Bronchial epithelial cell (primary cell): Measurements from ENCODE around the gene TNNT2. TPM values are rescaled to one million over a fixed set of nuclear protein-coding genes. Genes with fewer than 3 reads are reported as not detected.

ENCODE experiments used
- DNase-seq: peaks from one replicate; pipeline ENCODE4 v3.0.0-alpha.2; 2010; ENCODE audit warnings: low read depth
- FAIRE-seq: peaks from 2 replicates; lab custom pipeline; 2011; peaks lifted over from hg19 to GRCh38; lab: Jason Lieb, UNC
- H3K27me3 ChIP-seq: 2 replicates; pipeline ENCODE4 v1.5.1; 2011; ENCODE audit warnings: low read length; ENCODE audit not compliant: control insufficient read depth, insufficient read depth
- H3K36me3 ChIP-seq: 2 replicates; pipeline ENCODE4 v1.5.1; 2011; ENCODE audit warnings: low read length; ENCODE audit not compliant: control insufficient read depth, insufficient read depth
- H3K4me3 ChIP-seq: 2 replicates; pipeline ENCODE4 v1.5.1; 2011; ENCODE audit warnings: mild to moderate bottlenecking, low read depth, low read length, control low read depth
- total RNA-seq: library from RNA; depleted of rRNA; stranded (reverse); fragments of >200 nt; gene quantifications from 2 replicates; pipeline ENCODE4 v1.2.1, GENCODE V29; 2014
- TF ChIP-seq, protein P1 (sequence below): IDR thresholded peaks from 2 replicates; pipeline ENCODE4 v1.5.1; 2011; ENCODE audit warnings: mild to moderate bottlenecking, moderate library complexity, low read length, control low read depth, inconsistent platforms; ENCODE audit not compliant: insufficient read depth, severe bottlenecking

The TNNT2 gene
- 0.26 and 2.0 TPM in 2 replicates for total RNA-seq

DNA sequence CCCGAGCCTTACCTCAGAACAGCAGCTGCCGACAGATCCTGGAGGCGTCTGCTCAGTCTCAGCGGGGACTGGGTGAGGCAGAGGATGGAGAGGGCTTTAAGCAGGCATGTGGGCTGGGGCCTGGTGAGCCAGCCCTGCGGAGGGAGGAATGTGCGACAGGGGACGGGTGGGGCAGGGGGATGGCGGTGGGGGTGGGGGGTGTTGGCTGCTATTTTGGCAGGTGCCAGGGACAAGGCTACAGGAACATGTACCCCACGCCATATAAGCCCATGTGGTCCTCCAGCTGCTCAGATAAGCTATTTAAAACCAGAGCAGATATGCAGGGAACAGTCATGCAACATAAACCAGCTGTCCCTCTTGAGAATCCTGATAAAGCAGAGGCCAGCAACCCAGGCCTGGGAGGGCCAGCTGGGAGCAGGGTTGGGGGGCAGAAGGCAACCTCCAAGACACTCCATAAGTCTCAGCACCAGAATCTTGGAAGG is at the start of gene TNNT2:
Gene TNNT2 (minus strand): TSS at position 70 of the 482 bp plus-strand sequence. CDS start 4,426 bp downstream, outside the sequence.
- H3K27me3 ChIP-seq: peaks cover 16% of the 10 kb centered on the region
- FAIRE-seq (no peak), DNase-seq (no peak)
- no peak within 1 kb of the TSS for H3K4me3 ChIP-seq
- TF ChIP-seq, protein P1, sequence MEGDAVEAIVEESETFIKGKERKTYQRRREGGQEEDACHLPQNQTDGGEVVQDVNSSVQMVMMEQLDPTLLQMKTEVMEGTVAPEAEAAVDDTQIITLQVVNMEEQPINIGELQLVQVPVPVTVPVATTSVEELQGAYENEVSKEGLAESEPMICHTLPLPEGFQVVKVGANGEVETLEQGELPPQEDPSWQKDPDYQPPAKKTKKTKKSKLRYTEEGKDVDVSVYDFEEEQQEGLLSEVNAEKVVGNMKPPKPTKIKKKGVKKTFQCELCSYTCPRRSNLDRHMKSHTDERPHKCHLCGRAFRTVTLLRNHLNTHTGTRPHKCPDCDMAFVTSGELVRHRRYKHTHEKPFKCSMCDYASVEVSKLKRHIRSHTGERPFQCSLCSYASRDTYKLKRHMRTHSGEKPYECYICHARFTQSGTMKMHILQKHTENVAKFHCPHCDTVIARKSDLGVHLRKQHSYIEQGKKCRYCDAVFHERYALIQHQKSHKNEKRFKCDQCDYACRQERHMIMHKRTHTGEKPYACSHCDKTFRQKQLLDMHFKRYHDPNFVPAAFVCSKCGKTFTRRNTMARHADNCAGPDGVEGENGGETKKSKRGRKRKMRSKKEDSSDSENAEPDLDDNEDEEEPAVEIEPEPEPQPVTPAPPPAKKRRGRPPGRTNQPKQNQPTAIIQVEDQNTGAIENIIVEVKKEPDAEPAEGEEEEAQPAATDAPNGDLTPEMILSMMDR: no peak
- peaks cover 4% of the 10 kb centered on the region for H3K36me3 ChIP-seq

DNA sequence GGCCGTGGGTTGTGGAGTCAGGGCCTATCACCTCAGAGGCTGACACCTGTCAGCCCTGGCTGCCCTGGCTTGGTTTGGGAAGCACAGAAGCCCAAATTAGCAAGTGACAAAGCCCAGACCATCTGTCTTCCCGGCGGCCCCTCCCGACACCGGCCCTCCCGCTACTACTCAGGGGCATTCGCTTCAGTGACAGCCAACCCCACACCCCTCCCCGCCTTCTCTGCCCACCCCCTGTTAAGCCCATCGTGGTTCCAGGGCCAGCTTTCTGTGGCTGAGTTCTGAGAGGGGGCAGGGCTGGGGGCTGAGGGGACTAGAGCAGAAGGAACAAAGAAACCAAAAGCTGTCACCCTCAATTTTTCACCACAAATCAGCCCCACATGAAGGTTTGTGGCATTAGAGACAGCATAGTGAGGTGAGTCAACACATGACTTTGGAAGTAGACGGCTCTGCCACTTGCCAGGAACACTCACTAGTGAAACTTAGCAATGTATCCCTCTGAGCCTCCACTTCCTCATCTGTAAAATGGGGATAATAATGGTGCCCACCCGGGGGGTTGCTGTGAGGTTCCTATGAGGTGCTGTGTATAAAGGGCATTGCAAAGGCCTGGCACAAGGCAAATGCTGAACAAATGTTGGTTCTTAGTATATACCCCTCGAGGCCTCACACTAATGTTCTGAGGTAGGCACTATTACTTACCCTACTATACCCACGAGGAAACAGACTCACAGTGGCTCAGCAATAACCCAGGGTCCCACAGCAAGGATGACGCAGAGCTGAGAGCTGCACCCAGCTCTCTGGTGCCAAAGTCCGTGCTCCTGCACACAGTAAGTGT is 49.2 kb upstream of the TNNT2 start:
- FAIRE-seq (no peak), DNase-seq (no peak)
- Histone ChIP-seq H3K4me3 (no peak overlapping the region), H3K27me3 (no peaks in the 10 kb centered on the region), H3K36me3 (no peaks in the 10 kb centered on the region)
- TF ChIP-seq, protein P1: no peak

DNA sequence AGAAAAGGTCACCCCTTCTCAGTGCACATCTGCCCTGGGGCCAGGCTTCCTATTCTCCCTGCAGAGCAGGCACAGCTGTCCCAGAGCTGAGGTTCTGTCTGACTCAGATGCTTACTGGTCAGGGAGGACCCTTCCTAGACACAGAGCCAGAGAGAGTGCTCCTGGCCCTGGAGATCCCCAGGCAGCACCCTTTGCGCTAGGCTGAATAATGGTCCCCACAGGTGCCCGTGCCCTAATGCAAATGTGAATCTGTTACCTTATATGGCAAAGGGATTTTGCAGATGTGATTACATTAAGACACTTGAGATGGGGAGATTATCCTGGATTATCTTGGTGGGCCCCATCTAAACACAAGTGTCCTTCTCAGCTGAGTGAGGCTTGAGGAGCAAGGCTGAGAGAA is 46.7 kb upstream of the TNNT2 start:
- DNase-seq: no peak
- peaks cover 4% of the 10 kb centered on the region for H3K27me3 ChIP-seq
- TF ChIP-seq, protein P1: no peak
- FAIRE-seq: no peak
- H3K36me3 ChIP-seq: no peaks in the 10 kb centered on the region
- no peak overlapping the region for H3K4me3 ChIP-seq

DNA sequence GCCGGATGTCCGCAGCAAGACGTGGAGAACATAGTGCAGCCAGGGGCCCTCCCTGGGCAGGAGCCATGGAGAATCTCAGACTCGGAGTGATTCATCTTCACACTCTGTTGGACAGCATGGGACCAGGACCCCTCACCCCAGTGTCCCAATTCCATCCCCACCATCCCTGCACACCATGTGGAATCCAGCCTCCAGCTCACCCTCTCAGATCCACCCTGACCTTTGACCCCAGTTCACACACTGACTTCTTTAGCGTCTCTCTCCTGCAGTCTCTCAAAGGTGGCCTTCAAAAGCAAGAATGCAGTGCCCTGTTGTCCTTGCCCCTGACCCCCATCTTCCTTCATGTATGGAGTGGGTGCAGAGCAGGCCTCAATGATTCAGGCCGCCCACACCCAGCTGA is 46.2 kb upstream of the TNNT2 start:
- FAIRE-seq (no peak), DNase-seq (no peak)
- Histone ChIP-seq H3K4me3 (no peak overlapping the region), H3K27me3 (peaks cover 4% of the 10 kb centered on the region), H3K36me3 (no peaks in the 10 kb centered on the region)
- TF ChIP-seq, protein P1: no peak

DNA sequence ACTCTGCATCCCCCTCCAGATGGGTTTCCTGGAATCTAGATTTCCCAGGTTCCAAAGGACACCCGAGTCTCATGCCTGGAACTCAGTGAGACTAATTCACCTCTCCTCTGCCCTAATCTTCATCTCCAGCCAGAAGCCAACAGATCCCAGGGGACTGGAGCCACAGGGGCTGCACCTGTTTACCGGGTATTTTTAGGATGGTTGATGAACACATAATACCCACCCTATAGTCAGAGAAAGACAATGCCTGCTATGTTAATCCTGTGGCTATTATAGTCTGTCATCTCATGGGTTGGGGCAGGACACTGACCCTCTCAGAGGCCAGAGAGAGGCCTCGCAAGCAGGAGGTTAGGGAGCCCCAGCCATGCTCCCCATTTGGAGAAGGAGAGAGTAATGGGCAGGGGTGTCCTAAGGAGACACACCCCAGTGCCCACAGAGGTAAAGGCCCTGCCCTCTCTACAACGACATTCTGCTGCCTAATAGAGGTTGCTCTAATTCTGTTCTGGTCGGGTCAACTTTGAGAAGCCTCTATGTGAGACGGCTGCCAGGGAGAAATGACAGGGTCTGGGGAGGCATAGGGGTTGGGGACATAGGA is 45.1 kb upstream of the TNNT2 start:
- DNase-seq (no peak), FAIRE-seq (no peak)
- peaks cover 4% of the 10 kb centered on the region for H3K27me3 ChIP-seq
- TF ChIP-seq, protein P1: no peak
- H3K36me3 ChIP-seq: no peaks in the 10 kb centered on the region
- H3K4me3 ChIP-seq: no peak overlapping the region
